Heart left ventricle (tissue), 16 donors: Measurements from ENCODE around the gene ZDHHC14. TPM values are rescaled to one million over a fixed set of nuclear protein-coding genes. Genes with fewer than 3 reads are reported as not detected.

ENCODE experiments used
- ATAC-seq, 4 donors: fragments of 200-7000 bp; cut with Tn5 transposase; one replicate each; pipeline ENCODE4 v1.9.1; 2020 to 2022; ENCODE audit warnings: moderate library complexity in 4 of 4, mild to moderate bottlenecking in 3 of 4, moderate number of reproducible peaks in 1 of 4
- DNase-seq, 5 donors: peaks; one replicate each; pipeline ENCODE4 v3.0.0-alpha.2; 2020
- H3K27ac ChIP-seq, 12 donors: fragments of 200-600 bp; sonication (generic) in 4 of 12; one replicate each; pipeline versions ENCODE4 v1.5.0 to v1.8.0; 2016 to 2022; ENCODE audit warnings: mild to moderate bottlenecking in 2 of 12
- H3K27me3 ChIP-seq, 9 donors: fragments of 200-600 bp; sonication (generic) in 2 of 9; one replicate each; pipeline versions ENCODE4 v1.5.1 to v1.8.0; 2016 to 2022; ENCODE audit warnings: mild to moderate bottlenecking in 3 of 9
- H3K36me3 ChIP-seq, 9 donors: fragments of 200-600 bp; sonication (generic) in 2 of 9; one replicate each; pipeline versions ENCODE4 v1.5.0 to v1.8.0; 2018 to 2022; ENCODE audit warnings: mild to moderate bottlenecking in 2 of 9
- H3K4me1 ChIP-seq, 12 donors: fragments of 200-600 bp; sonication (generic) in 4 of 12; one replicate each; pipeline versions ENCODE4 v1.5.0 to v1.8.0; 2016 to 2022; ENCODE audit warnings: mild to moderate bottlenecking in 3 of 12
- H3K4me3 ChIP-seq, 12 donors: fragments of 200-600 bp; sonication (generic) in 4 of 12; one replicate each; pipeline versions ENCODE4 v1.5.0 to v1.8.0; 2017 to 2022; ENCODE audit warnings: mild to moderate bottlenecking in 9 of 12, moderate library complexity in 4 of 12
- H3K9me3 ChIP-seq, 12 donors: fragments of 200-600 bp; sonication (generic) in 4 of 12; one replicate each; pipeline versions ENCODE4 v1.5.0 to v1.8.0; 2016 to 2022; ENCODE audit warnings: mild to moderate bottlenecking in 1 of 12
- CTCF ChIP-seq, 12 donors: fragments of 200-600 bp; sonication (generic) in 4 of 12; IDR thresholded peaks; one replicate each; pipeline versions ENCODE4 v1.5.0 to v1.8.0; 2018 to 2022; ENCODE audit warnings: antibody characterized with exemption in 12 of 12, mild to moderate bottlenecking in 5 of 12
- POLR2A ChIP-seq, 2 donors: fragments of 450-650 bp; IDR thresholded peaks; one replicate each; pipeline ENCODE4 v1.6.1; 2017; ENCODE audit warnings: antibody characterized with exemption in 2 of 2, mild to moderate bottlenecking in 2 of 2, moderate library complexity in 2 of 2
- WGBS, 4 donors: extraction: QIAGEN DNeasy Blood & Tissue Kit in 2 of 4; methylation state at CpG; one replicate each; pipeline versions ENCODE4 v1.1.5 to v1.1.7; 2013 to 2018; 5-methylcytosine and 5-hydroxymethylcytosine counted together
- intact Hi-C, 10 donors: fragments of 100-400 bp; cut with DNase I; formaldehyde crosslinking; loops; one replicate each; pipeline versions ENCODE4 v1.11.1 to v1.14.2; 2022
- polyA plus RNA-seq, 2 donors: library from polyadenylated mRNA; stranded (reverse); fragments of 200-250 nt; gene quantifications; one replicate each; pipeline ENCODE4 v1.2.3, GENCODE V29; 2013
- total RNA-seq, 9 donors: library from RNA; depleted of rRNA in 2 of 9; stranded (reverse); fragments of >200 nt in 2 of 9; fragmentation: NEBNext Ultra II Directional in 3 of 9; extraction: Animal tissue kit (Norgen Biotek cat#: 25700) in 3 of 9; gene quantifications; one replicate each; pipeline versions ENCODE4 v1.1.0 to v1.2.4, GENCODE V29; 2016 to 2023
- donor health status: ischemic (EF 13 %, LVEDD 7.1; RV severe dilation, severe dysfunction).
- donor health status: healthy with polysubstance abuse.
- donor health status: DM: no; HTN: yes; CAD: no.
- donor health status: DM: no; HTN: no; CAD: no.
- donor health status: ischemic (EF 25% LVEDD 6.9; RV normal size, moderate dysfunction).
- donor health status: ischemic (EF 25% LVEDD 5.7; RV mildly dilated, moderate dysfunction).
- donor health status: healthy.
- donor health status: DM: yes; HTN: yes; CAD: no.
- donor health status: ischemic (EF 35%, LVEDD 5.7; RV mildly dilated, moderate dysfunction).
- donor health status: nonischemic (EF 11% LVEDD 7.7; RV severe dilation, severe dysfunction).
- donor health status: DM: yes; HTN: yes; CAD: no.
- donor health status: PGD.
- donor health status: ischemic (EF 29% LVEDD 5.4; RV normal size, mild dysfunction).
- donor health status: nonischemic (EF 23%, LVEDD 6.1; RV moderate dilation, normal function).

ZDHHC14 gene
- total and polyA plus RNA-seq, 11 donors: 7.0 to 25.8 (median 15.4) TPM

GRCh38 chr6:157443066-157443800 lies 62.2 kb downstream of the ZDHHC14 start:
- TF ChIP-seq CTCF (IDR thresholded peaks at IDR 0.05) (no peak), POLR2A (IDR thresholded peaks at IDR 0.05) (no peak)
- no peak for ATAC-seq

GRCh38 chr6:157445277-157446009 lies 64.5 kb downstream of the ZDHHC14 start:
- Histone ChIP-seq H3K9me3 (no peaks in the 10 kb centered on the region), H3K4me3 (peak overlapping the region in 1 of 12 donors; percentile 14), H3K27me3 (no peaks in the 10 kb centered on the region), H3K36me3 (no peaks in the 10 kb centered on the region), H3K27ac (peak overlapping the region in 3 of 12 donors; percentile 19 to 55 (median 26)), H3K4me1 (peaks cover 0 to 10% (median 2%) of the 10 kb centered on the region in 12 donors)
- 68 to 72% (median 69%) methylated on average over 10 of the region's 10 CpGs for WGBS, 4 donors
- TF ChIP-seq POLR2A (IDR thresholded peaks at IDR 0.05) (no peak), CTCF (IDR thresholded peaks at IDR 0.05) (no peak)
- intact Hi-C loops: no loop called here
- ATAC-seq: peak in 2 of 4 donors; percentile 39 to 59
- DNase-seq: no peak

More at GRCh38 chr6:157443066-157443800, 62.2 kb downstream of the ZDHHC14 start:
- peaks cover 0 to 26% (median 15%) of the 10 kb centered on the region in 12 donors for H3K4me1 ChIP-seq
- intact Hi-C loops: no loop called here
- H3K4me3 ChIP-seq: no peak overlapping the region
- H3K9me3 ChIP-seq: no peaks in the 10 kb centered on the region
- WGBS, 4 donors: 76 to 90% (median 85%) methylated on average over 6 of the region's 6 CpGs
- H3K27ac ChIP-seq: no peak overlapping the region
- no peak for DNase-seq
- no peaks in the 10 kb centered on the region for H3K27me3 ChIP-seq
- H3K36me3 ChIP-seq: no peaks in the 10 kb centered on the region

- no peak overlapping the region for H3K4me3 ChIP-seq
- DNase-seq: no peak
- no peaks in the 10 kb centered on the region for H3K36me3 ChIP-seq
- peaks cover 0 to 10% (median 0%) of the 10 kb centered on the region in 12 donors for H3K4me1 ChIP-seq
- TF ChIP-seq CTCF (IDR thresholded peaks at IDR 0.05) (no peak), POLR2A (IDR thresholded peaks at IDR 0.05) (no peak)
- no peak overlapping the region for H3K27ac ChIP-seq
- no peak for ATAC-seq
- H3K9me3 ChIP-seq: no peaks in the 10 kb centered on the region
- H3K27me3 ChIP-seq: no peaks in the 10 kb centered on the region
- intact Hi-C loops: no loop called here
- WGBS, 4 donors: 96 to 100% (median 98%) methylated on average over 3 of the region's 3 CpGs
Measured at GRCh38 chr6:157447735-157448134, 66.7 kb downstream of the ZDHHC14 start.

GRCh38 chr6:157449610-157450009 lies 68.6 kb downstream of the ZDHHC14 start:
- H3K9me3 ChIP-seq: peaks cover 0 to 3% (median 0%) of the 10 kb centered on the region in 12 donors
- TF ChIP-seq CTCF (IDR thresholded peaks at IDR 0.05): no peak
- no peak for TF ChIP-seq POLR2A (IDR thresholded peaks at IDR 0.05)
- H3K36me3 ChIP-seq: no peaks in the 10 kb centered on the region
- ATAC-seq: no peak
- peaks cover 0 to 8% (median 0%) of the 10 kb centered on the region in 12 donors for H3K4me1 ChIP-seq
- H3K27ac ChIP-seq: no peak overlapping the region
- 76 to 82% (median 79%) methylated on average over 6 of the region's 6 CpGs for WGBS, 4 donors
- no peaks in the 10 kb centered on the region for H3K27me3 ChIP-seq
- intact Hi-C loops: no loop called here
- no peak for DNase-seq
- H3K4me3 ChIP-seq: no peak overlapping the region
